Measurements from ENCODE around the gene ZNF778.
"Not testable (repeated sequence)": the region's sequence is repeated elsewhere in the genome, so short reads cannot be mapped to it uniquely, and the experiment has no call there.

The ZNF778 gene

DNA sequence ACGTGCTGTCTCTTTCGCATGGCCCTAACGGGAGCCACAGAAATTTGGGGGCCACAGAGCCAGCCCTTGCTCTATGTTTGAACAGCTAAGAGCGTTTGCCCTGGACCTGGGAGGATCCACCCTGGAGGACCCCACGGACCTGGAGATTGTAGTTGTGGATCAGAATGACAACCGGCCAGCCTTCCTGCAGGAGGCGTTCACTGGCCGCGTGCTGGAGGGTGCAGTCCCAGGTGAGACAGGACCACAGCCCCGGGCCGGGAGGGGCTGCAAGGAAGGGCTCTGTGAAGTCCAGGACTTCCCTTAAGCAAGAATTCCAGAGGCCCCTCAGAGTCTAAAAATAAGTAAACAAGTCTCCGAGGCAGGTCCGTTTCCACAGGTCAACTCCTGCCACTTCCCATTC lies 34.0 kb upstream of the ZNF778 start:
- no peak for DNase-seq

DNA sequence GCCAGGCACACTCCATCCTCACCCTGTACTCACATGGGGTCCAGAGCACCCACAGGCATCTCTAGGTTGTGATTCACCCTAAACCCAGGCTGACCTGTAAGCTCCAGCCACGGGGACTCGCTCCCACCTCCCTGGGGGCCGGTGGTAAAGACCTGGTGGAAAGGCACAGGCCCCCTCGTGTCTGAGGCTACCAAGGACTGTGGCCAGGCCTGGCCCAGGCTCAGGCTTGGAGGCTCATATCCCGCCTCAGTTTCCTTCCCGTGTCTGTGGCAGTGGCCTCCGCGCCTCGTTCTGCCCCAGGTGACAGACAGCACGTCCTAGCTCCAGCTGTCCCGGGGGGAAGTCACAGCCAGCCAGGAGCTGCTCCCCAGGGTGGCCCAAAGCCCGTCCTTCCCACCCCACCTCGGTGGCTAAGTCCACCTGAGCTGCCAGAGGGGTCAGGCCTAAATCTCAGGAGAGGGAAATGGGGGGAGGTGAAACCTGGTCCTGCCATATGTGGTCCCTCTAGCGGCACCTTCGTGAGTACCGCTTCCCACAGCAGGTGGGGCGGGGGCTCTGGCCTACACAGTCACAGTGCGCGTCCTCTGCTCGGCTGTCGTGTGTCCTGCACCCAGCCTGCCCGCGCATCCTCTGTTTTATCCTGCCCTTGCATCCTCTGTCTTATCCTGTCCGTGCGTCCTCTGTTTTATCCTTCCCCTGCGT lies 33.4 kb upstream of the ZNF778 start:
- no peak for DNase-seq

DNA sequence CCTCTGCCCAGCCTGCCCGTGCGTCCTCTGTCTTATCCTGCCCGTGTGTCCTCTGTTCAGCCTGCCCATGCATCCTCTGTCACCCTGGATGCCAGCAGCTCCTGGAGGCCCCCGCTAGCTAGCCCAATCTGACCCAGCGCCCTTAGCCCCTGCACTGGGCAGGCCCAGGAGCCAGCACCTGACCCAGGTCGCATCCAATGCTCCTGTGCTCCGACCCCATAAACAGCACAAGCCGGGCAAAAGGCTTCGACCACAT lies 32.9 kb upstream of the ZNF778 start:
- DNase-seq, result no peak

GRCh38 chr16:89184933-89185794 lies 32.3 kb upstream of the ZNF778 start:
- DNase-seq, result no peak

DNA sequence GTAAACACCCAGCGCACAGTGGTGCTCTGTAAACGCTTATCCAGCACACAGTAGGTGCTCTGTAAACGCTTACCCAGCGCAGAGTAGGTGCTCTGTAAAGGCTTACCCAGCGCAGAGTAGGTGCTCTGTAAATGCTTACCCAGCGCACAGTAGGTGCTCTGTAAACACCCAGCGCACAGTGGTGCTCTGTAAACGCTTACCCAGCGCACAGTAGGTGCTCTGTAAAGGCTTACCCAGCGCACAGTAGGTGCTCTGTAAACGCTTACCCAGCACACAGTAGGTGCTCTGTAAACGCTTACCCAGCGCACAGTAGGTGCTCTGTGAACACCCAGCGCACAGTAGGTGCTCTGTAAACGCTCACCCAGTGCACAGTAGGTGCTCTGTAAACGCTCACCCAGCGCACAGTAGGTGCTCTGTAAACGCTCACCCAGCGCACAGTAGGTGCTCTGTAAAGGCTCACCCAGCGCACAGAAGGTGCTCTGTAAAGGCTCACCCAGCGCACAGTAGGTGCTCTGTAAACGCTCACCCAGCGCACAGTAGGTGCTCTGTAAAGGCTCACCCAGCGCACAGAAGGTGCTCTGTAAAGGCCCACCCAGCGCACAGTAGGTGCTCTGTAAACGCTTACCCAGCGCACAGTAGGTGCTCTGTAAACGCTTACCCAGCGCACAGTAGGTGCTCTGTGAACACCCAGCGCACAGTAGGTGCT lies 31.5 kb upstream of the ZNF778 start:
- not testable (repeated sequence) for DNase-seq

DNA sequence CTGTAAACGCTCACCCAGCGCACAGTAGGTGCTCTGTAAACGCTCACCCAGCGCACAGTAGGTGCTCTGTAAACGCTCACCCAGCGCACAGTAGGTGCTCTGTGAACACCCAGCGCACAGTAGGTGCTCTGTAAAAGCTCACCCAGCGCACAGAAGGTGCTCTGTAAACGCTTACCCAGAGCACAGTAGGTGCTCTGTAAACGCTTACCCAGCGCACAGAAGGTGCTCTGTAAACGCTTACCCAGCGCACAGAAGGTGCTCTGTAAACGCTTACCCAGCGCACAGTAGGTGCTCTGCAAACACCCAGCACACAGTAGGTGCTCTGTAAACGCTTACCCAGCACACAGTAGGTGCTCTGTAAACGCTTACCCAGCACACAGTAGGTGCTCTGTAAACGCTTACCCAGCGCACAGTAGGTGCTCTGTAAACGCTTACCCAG lies 30.9 kb upstream of the ZNF778 start:
- DNase-seq, result not testable (repeated sequence)

- DNase-seq, result no peak
Observed at GRCh38 chr16:89187032-89187769, 30.3 kb upstream of the ZNF778 start.

- no peak for DNase-seq
Observed at GRCh38 chr16:89187770-89188392, 29.6 kb upstream of the ZNF778 start.

GRCh38 chr16:89188471-89189357 lies 28.8 kb upstream of the ZNF778 start:
- DNase-seq, result not testable (repeated sequence)

DNA sequence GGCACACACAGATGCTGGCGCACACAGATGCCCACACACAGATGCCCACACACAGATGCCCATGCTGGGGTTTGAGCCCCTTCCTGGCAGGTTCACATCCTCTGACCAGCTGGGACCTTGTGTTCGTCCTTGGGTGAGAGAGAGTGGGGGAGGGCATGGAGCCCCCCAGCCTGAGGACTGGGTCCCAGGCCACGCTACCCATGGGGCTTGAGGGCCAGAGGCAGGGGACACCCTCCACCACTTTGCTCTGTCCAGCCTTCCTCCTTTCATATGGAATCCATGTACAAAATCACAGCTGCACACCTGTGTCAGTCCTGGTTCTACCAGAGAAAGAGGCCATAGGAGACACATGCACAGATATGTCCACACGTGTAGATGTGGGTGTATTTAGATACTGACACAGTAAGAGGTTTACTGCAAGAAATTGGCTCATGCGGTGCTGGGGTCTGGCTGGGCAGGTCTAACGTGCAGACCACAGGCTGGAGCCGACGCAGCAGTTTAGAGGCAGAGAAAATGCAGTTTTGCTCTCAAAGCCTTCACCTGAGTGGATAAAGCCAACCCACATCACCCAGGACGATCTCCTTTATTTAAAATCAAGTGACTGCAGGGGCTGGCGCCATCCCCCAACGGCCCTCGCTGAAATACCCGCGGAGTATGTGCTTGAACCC lies 28.0 kb upstream of the ZNF778 start:
- no peak for DNase-seq

DNA sequence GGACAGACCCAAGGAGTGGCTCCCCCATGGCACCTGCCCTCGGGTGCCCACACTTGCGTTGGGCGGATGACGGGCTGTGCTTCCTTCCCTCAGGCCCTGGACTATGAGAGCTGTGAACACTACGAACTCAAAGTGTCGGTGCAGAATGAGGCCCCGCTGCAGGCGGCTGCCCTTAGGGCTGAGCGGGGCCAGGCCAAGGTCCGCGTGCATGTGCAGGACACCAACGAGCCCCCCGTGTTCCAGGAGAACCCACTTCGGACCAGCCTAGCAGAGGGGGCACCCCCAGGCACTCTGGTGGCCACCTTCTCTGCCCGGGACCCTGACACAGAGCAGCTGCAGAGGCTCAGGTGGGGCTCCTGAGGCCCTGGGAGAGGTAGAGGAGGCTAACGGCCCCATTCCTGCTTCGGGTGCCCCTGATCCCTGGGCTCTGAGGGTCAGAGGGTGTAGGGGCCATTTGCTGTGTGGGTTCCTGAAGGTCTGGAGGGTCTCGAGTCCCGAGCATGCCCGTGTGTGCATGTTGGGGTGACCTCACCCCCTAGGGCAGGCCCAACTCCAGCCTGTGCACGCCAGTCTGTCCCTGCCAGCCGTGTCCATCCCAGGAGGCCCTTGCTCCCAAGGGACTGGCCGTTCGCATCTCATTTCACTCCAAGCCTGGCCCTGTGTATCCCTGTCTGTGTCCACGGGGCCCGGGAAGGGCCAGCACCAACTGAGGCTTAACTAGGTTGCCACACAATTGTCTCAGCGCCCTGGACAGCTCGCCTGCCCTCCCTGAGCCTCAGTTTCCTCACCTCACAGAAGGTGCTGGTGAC lies 27.1 kb upstream of the ZNF778 start:
- no peak for DNase-seq

DNA sequence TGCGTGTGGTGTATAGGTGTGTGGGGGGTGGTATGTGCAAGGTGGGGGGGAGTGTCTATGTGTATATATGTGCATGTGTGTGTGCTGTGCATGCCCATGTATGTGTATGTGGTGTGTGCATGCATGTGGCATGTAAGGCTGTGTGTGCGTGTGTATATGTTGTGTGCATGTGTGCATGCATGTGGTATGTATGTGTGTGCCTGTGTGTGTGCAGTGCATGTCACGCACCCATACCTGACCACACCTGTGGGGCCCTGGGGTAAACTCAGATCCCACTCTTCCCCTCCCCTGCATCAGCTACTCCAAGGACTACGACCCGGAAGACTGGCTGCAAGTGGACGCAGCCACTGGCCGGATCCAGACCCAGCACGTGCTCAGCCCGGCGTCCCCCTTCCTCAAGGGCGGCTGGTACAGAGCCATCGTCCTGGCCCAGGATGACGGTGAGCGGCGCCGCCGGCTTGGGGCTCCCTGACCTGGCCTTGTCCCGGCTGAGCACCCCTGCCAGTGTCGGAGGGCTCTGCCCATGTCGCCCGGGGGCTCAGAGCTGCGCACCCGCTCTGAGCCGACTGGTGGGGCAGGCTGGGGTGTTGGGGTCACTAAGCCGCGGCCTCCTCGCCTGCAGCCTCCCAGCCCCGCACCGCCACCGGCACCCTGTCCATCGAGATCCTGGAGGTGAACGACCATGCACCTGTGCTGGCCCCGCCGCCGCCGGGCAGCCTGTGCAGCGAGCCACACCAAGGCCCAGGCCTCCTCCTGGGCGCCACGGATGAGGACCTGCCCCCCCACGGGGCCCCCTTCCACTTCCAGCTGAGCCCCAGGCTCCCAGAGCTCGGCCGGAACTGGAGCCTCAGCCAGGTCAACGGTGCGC lies 26.2 kb upstream of the ZNF778 start:
- DNase-seq, result no peak

- DNase-seq, result no peak
Observed at GRCh38 chr16:89191901-89192185, 25.7 kb upstream of the ZNF778 start.

DNA sequence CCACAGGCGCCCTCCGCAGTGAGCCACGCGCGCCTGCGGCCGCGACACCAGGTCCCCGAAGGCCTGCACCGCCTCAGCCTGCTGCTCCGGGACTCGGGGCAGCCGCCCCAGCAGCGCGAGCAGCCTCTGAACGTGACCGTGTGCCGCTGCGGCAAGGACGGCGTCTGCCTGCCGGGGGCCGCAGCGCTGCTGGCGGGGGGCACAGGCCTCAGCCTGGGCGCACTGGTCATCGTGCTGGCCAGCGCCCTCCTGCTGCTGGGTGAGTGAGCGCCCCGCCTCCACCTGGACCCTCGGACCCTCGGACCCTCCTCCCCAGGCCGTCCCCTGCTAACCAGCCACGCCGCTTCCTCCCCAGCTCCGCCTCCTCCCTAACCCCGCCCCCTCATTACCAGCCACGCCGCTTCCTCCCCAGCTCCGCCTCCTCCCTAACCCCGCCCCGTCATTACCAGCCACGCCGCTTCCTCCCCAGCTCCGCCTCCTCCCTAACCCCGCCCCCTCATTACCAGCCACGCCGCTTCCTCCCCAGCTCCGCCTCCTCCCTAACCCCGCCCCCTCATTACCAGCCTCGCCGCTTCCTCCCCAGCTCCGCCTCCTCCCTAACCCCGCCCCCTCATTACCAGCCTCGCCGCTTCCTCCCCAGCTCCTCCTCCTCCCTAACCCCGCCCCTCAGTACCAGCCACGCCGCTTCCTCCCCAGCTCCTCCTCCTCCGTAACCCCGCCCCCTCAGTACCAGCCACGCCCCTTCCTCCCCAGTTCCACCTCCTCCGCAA lies 25.1 kb upstream of the ZNF778 start:
- peak; percentile 86 for DNase-seq

- peak; percentile 80 for DNase-seq
Observed at GRCh38 chr16:89192956-89193575, 24.4 kb upstream of the ZNF778 start.

DNA sequence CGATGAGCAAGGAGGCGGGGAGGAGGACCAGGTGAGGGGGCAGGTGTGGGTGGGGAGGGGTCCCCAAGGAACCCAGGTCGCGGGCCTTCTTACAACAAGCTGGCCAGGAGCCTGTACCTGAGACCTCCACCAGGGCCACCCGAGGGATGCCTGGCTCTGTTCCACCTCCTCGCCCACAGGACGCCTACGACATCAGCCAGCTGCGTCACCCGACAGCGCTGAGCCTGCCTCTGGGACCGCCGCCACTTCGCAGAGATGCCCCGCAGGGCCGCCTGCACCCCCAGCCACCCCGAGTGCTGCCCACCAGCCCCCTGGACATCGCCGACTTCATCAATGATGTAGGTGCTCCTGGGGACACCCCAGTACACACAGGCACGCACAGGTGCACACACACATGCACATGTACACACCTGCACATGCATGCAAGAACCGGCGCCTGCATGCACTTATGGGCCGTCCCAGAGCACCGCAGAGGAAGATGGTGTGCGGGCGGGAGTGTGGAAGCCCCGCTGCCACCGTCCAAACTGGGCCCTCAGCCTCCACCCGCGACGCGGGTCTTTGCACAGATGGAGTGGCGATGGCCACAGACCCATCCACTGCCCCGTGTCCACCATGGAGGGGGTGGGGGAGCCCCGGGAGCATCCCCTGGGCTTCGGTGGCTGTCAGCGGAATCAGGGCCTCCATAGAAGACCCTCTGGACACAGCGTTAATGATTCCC lies 23.8 kb upstream of the ZNF778 start:
- no peak for DNase-seq

Data from activated CD8-positive, alpha-beta memory T cell treated with anti-CD3 and anti-CD28 coated beads for 24 hours (primary cell).